ENCODE measurements around the gene EIF4G1. TPM values are rescaled to one million over a fixed set of nuclear protein-coding genes. Genes with fewer than 3 reads are reported as not detected.

EIF4G1 gene
- total RNA-seq, 1 experiment from 2014 or later: 211 TPM

DNA sequence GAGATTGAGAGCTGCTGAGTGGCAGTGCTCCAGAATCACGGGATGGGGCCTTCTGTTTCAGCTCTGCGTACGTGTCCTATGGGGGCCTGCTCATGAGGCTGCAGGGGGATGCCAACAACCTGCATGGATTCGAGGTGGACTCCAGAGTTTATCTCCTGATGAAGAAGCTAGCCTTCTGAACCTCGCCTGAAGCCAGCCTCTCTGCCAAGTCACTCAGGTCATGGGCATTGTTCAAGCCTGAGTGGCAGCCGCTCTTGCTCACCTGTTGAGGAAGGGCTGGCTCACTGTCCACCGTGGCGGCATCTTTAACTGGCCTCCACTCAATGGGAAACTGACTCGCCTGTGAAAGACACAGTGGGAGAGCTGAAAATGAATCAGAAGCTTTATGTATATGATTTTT lies 53.7 kb downstream of the EIF4G1 start:
- in situ Hi-C loops (cut with HindIII; ENCODE audit: low pct_unique_long_range_greater_than_20kb, low sequenced_read_pairs): loop anchor here (25.0 kb wide), 1 partner anchor 169 kb away; no protein-coding TSS in a partner anchor
- no peak for DNase-seq (ENCODE audit: low read depth, low spot score)

DNA sequence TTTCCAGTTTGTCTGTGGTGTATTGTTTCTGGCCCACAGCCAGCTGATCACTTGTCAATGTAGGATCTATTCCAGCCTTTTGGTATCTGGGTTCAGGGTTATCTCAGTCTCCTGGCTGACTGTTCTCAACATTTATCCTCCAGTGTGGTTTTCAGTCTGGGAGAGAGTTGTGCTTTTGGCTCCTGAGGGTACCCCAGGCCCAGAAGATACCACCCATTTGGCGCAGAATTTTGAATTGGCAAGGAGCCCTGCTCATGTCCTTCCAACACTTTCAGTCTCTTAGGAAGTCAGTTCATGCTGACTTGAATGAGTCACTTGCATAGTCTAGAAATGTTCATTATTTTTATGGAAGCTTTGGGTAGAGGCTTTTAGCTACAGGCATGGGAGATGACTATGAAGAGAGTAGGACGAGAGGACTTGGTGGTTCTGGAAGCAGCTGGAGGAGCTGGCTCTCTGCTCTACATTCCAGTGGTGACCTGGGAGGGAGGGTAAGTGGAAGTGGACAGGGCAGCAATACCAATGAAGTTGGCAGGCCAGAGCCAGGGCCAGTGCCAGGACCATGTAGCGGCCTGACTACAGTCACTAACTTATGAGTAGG lies 54.3 kb downstream of the EIF4G1 start:
- no peak for DNase-seq (ENCODE audit: low read depth, low spot score)
- in situ Hi-C loops (cut with HindIII; ENCODE audit: low pct_unique_long_range_greater_than_20kb, low sequenced_read_pairs): loop anchor here (25.0 kb wide), 1 partner anchor 169 kb away; no protein-coding TSS in a partner anchor

DNA sequence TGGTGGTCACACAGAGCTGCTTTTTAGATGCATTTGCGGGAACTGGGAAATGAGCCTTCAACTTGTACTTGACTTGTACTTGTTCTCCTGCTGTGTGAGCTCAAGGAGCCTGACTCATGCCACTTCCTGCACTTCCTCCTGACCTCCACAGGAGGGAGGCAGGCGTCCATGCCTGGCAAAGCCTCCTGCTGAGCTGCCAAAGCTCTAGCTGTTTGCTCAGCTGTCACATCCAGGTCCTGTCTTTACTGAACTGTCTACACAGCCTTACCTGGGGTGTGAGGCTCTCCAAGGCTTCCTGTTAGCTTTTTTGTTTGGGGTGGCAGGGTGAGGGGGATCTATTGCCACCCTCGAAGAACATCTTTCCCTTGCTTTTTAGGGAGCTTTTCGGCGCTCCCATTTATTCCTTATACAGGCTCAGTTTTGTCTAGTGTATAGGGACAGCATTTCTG lies 57.2 kb downstream of the EIF4G1 start:
- in situ Hi-C loops (cut with HindIII; ENCODE audit: low pct_unique_long_range_greater_than_20kb, low sequenced_read_pairs): loop anchor here (25.0 kb wide), 1 partner anchor 166 kb away; no protein-coding TSS in a partner anchor
- DNase-seq (ENCODE audit: low read depth, low spot score): peak; percentile 86

DNA sequence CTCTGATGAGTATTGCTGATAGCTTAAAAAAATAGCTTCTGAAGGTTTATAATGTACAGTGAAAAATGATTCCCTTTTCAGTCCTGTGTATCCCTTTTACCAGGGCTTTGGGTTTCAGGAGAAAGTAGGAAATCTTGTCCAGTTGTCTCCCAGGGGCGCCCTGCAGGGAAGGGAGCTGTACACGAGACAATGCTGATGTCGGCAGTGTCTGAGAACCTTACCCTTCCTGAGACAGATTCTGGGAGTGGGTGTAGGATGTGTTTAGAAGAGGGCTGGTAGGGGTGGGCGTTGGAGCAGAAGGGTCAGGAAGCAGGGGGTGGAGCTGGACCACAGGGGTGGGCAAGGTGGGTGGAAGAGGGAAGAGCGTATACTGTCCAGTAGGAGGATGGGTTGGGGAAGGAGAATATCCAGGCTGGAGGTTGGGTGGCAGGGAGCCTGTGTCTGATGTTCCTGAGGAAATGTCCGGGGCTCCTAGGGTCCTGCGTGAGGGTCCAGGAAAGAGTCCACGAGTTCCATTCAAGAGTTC lies 58.0 kb downstream of the EIF4G1 start:
- in situ Hi-C loops (cut with HindIII; ENCODE audit: low pct_unique_long_range_greater_than_20kb, low sequenced_read_pairs): loop anchor here (25.0 kb wide), 1 partner anchor 165 kb away; no protein-coding TSS in a partner anchor
- no peak for DNase-seq (ENCODE audit: low read depth, low spot score)

DNA sequence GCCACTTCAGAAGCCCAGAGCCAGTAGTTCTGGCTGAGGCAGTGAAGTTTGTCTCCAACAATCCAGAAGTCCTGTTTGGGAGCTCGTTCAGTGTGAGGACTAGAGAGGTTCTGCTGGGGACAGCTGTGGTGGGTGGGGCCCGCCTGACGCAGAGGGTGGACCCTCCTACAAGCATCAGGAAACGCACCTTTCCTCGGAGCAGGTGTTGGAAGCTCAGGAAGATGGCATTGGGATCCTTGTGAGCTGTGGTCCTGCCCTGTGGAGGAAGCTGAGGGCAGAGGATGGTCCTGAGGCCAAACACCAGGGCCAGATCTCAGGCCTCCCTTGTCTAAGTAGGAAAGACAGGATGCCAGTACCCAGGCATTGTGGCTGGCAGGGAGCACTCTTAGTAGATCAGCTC lies 58.5 kb downstream of the EIF4G1 start:
- no peak for DNase-seq (ENCODE audit: low read depth, low spot score)
- in situ Hi-C loops (cut with HindIII; ENCODE audit: low pct_unique_long_range_greater_than_20kb, low sequenced_read_pairs): loop anchor here (25.0 kb wide), 1 partner anchor 164 kb away; no protein-coding TSS in a partner anchor

DNA sequence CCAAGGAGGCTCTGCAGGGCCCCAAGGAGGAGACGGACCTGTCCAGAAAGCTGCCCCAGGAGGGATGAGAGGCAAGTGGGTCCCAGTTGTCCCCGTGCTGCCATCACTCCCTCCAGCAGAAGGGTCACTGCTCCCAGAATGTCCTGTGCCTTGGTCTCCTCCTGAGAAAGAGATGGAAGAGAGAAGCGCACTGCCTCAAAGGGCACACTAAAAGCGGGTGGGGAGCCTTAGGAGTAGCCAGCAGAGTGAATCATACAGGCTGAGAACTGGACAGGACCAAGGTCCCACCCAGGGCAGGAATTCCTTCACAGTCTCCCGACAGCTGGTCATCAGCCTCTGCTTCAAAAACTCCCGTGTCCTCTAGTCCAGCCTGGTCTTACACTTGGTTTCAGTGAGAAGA lies 59.0 kb downstream of the EIF4G1 start:
- in situ Hi-C loops (cut with HindIII; ENCODE audit: low pct_unique_long_range_greater_than_20kb, low sequenced_read_pairs): loop anchor here (25.0 kb wide), 1 partner anchor 164 kb away; no protein-coding TSS in a partner anchor
- DNase-seq (ENCODE audit: low read depth, low spot score): no peak

DNA sequence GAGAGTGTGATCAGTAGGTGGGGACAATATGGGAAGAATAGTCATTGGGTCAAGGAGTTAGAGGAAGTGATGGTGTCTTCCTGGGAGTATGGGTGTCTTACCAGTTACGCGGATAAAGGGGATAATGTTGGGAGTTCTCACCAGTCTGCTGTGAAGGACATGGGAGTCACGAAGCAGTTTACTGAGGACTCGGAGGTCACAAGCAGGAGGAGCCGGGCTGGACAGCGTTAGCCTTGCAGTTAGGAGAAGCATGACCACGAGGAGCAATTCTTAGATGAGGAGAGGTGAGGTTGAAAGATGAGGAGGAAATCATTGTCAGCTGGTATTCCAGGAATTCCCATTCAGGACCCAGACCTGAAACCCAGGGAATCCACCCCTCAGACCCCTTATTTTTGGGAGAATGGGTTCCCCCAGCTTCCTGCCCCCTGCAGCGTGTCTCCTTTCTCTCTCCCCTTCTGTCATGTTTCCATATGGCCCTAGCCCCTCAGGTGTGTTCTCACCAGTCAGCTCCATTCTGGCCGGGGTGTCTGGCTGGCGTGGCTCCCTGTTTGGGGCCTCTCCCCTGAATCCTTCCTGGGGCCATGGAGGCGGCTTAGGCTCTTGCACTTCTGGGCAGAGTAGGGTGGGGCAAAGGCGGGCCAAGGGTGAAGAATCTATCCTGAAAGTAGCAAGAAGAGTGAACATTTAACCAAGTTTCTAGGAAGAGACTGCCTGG lies 61.5 kb downstream of the EIF4G1 start:
- in situ Hi-C loops (cut with HindIII; ENCODE audit: low pct_unique_long_range_greater_than_20kb, low sequenced_read_pairs): no loop called here

DNA sequence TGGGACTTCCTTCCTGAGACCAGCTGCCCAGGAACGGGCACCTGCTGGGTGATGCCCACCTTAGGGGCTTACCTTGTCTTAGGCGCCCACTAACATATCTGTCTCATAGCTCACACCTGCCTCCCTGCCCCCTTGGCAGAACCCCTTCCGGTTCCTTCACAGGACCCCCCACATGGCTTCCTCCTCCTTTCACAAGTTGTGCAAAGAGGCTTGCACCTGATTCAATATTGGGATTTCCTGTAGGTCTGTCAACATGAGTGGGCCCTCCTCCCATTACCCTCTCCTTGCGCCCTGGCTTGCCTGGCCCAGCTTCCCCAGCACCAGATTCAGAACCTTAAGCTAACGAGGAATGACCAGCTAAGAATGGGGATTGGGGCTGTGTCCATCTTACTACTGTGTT lies 63.0 kb downstream of the EIF4G1 start:
- DNase-seq (ENCODE audit: low read depth, low spot score): no peak
- in situ Hi-C loops (cut with HindIII; ENCODE audit: low pct_unique_long_range_greater_than_20kb, low sequenced_read_pairs): no loop called here

More for the DNA sequence above, 61.5 kb downstream of the EIF4G1 start:
- DNase-seq (ENCODE audit: low read depth, low spot score): no peak

DNA sequence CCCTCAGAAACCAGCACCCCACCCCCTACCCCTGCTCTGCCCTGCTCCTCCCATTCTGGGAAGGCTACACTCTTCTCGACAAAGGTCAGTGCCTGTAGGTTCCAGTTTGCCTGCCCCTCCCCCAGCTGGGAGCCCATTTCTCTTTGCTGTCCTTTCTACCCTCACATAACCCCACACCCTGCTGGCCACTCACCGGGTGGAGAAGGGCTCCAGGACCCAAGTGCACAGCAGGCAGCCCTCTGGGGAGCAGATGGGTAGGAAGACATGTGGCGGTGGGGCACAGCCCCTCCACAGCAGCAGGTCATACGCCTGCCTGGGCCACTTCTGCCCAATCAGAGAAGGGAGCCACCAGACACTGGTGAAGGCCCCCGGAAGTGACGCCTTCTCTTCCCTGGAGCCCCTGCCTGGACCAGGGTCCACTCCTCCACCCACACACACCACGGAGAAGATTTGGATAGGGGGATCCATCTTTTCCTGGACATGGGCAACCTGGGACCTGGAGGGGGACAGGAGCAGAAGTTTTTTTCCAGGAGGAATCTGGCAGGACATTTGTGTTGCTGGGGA lies 63.6 kb downstream of the EIF4G1 start, which contains the start of gene THPO:
THPO (minus strand) TSS at position 326 of the 564 bp plus-strand sequence. CDS start 1,948 bp downstream, outside the sequence.
- DNase-seq (ENCODE audit: low read depth, low spot score): peak; percentile 14
- in situ Hi-C loops (cut with HindIII; ENCODE audit: low pct_unique_long_range_greater_than_20kb, low sequenced_read_pairs): no loop called here

DNA sequence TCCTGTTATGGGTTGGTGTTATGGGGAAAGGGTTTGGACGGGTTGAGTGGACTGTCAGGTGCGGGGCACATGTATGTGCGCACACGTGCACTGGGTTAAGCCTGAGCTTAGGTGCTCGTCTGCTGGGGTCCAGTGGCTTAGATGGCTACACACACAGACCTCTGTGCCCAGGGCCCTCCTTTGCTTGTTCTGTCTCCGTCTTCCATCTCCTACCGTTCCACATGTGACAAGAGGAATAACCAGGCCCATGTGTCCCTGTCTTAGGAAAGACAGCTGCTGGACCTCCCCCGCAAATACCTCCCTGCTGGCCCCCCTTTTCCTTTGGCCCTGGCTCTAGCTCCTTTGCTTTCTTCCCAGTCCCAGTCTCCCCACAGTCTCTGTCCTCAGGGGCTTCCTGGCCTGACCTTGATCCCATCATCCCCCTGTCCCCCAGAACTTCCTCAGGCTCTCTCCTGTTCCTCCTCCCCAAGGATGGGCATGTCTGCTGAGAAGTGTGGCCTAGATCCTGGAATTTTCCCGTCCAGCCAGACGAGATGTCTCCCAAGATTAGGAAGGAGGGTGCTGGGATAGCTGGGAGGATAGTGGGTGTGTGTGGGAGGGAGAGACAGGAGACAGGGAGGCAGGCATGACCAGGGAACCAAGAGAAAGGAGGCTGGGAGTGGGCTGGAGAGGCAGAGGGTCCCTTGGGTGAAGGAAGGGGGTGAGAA lies 64.4 kb downstream of the EIF4G1 start:
- in situ Hi-C loops (cut with HindIII; ENCODE audit: low pct_unique_long_range_greater_than_20kb, low sequenced_read_pairs): no loop called here
- no peak for DNase-seq (ENCODE audit: low read depth, low spot score)

DNA sequence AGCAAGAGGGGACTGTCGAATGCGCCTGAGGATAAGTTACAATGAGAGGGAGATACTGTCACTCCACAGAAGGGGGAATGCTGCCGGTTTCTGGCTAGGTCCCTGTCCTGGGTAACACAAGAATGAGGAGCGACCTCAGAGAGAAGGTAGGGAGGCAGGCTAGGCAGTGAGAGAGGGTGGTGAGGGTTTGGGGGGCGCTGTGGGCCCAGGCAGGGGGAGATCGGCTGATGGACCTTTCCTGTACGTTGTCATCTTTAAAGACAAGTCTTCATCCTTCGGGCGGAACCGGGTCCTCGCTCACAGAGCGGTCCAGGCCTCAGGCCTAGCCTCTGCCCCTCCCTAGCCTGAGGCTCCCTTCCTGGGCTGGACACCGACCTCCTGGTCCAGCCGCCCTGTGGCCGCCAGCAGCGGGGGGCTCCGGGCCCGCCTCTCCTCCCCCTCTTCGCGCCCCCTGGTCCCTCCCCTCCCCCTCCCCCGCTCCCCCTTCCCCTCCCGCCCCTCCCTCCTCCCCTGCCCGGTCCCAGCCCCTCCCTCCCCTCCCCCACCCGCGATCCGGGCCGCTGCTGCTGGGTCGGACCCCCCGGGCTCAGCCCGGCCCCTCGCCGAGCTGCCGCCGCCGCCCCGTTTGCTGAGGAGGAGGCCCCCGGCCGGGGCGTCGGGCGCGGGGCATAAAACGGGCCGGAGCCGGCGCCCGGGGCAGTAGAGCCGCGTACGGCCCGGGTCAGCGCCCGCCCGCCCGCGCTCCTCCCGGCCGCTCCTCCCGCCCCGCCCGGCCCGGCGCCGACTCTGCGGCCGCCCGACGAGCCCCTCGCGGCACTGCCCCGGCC lies 65.2 kb downstream of the EIF4G1 start, which contains the start of gene CHRD:
CHRD (plus strand) TSS at position 697 of the 827 bp plus-strand sequence. CDS start 265 bp downstream, outside the sequence.
- no peak for DNase-seq (ENCODE audit: low read depth, low spot score)
- in situ Hi-C loops (cut with HindIII; ENCODE audit: low pct_unique_long_range_greater_than_20kb, low sequenced_read_pairs): no loop called here

DNA sequence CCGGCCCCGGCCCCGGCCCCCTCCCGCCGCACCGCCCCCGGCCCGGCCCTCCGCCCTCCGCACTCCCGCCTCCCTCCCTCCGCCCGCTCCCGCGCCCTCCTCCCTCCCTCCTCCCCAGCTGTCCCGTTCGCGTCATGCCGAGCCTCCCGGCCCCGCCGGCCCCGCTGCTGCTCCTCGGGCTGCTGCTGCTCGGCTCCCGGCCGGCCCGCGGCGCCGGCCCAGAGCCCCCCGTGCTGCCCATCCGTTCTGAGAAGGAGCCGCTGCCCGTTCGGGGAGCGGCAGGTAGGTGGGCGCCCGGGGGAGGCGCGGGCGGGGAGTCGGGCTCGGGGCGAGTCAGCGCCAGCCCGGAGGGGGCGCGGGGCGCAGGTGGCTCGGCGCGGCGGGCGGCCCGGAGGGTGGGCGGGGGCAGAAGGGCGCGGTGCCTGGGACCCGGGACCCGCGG lies 65.8 kb downstream of the EIF4G1 start:
- in situ Hi-C loops (cut with HindIII; ENCODE audit: low pct_unique_long_range_greater_than_20kb, low sequenced_read_pairs): no loop called here
- peak; percentile 34 for DNase-seq (ENCODE audit: low read depth, low spot score)

DNA sequence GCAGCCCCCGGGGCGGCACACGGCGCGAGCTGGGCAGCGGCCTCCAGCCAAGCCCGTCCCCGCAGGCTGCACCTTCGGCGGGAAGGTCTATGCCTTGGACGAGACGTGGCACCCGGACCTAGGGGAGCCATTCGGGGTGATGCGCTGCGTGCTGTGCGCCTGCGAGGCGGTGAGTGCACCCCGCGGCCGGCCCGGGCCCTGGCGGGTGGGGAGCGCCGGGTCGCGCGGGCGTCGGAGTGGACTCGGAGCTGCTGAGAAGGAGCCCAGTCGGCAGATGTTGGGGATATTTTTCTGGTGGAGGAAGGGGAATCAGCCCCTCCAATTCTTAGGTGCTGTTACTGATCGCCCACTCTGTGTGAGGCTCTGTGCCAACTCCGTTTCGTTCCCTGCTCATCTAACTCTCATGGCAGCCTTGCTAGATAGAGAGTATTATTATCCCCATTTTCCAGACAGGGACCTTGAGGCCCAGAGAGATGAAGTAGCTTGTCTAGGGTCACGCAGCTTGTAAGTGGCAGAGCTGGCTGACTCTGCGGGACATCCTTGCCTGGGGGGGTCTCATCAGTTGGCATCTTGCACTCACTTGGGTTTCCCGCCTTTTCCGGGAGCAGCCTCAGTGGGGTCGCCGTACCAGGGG lies 66.3 kb downstream of the EIF4G1 start:
- DNase-seq (ENCODE audit: low read depth, low spot score): no peak
- in situ Hi-C loops (cut with HindIII; ENCODE audit: low pct_unique_long_range_greater_than_20kb, low sequenced_read_pairs): no loop called here

DNA sequence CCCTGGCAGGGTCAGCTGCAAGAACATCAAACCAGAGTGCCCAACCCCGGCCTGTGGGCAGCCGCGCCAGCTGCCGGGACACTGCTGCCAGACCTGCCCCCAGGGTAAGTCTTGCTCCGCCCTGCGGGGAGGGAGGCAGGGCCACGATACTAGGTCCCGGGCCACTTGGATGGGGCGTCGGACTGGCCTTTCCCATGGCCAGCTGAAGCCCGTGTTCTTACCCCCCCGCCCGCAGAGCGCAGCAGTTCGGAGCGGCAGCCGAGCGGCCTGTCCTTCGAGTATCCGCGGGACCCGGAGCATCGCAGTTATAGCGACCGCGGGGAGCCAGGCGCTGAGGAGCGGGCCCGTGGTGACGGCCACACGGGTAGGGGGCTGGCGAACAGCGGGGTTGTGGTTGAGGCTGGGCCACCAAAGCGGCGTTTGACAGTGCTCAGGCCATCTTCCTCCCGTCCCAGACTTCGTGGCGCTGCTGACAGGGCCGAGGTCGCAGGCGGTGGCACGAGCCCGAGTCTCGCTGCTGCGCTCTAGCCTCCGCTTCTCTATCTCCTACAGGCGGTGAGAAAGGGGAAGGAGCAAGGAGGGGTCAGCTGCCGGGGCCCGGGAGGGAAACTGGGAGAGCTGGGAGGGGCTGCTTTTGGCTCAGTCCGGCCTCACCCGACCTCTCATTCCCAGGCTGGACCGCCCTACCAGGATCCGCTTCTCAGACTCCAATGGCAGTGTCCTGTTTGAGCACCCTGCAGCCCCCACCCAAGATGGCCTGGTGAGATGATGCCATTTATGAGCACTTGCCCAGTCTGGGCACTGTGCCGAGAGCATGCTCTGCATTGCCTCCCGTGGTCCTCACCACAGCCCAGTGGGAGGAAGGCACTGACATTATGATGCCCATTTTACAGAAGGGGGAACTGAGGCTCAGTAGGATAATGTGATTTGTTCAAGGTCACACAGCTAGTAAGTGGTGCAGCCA lies 67.1 kb downstream of the EIF4G1 start:
- no peak for DNase-seq (ENCODE audit: low read depth, low spot score)
- in situ Hi-C loops (cut with HindIII; ENCODE audit: low pct_unique_long_range_greater_than_20kb, low sequenced_read_pairs): no loop called here

DNA sequence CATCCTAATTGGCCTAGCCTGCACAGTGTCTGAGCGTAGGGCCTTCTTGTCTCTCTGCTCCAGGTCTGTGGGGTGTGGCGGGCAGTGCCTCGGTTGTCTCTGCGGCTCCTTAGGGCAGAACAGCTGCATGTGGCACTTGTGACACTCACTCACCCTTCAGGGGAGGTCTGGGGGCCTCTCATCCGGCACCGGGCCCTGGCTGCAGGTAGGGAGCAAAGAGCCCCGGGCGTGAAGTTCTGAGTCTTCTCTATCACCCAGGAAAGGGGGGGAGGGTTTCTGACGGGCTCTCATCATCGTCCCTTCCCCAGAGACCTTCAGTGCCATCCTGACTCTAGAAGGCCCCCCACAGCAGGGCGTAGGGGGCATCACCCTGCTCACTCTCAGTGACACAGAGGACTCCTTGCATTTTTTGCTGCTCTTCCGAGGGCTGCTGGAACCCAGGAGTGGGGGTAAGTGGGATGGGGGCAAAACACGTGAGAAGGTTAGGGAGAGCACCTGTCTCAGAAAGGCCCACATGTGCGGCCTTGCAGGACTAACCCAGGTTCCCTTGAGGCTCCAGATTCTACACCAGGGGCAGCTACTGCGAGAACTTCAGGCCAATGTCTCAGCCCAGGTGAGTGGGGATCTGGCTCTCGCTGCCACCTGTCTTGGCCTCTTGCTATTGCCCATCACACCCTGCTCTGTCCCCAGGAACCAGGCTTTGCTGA lies 68.1 kb downstream of the EIF4G1 start:
- DNase-seq (ENCODE audit: low read depth, low spot score): no peak
- in situ Hi-C loops (cut with HindIII; ENCODE audit: low pct_unique_long_range_greater_than_20kb, low sequenced_read_pairs): no loop called here
